Testis (tissue), 2 donors: ENCODE results near the gene SLC7A7.

Source experiments
- CTCF ChIP-seq, 3 experiments: fragments of 450-650 bp in 2 of 3; fragments of 200-600 bp in 1 of 3; sonication (generic) in 1 of 3; IDR thresholded peaks; one replicate each; pipeline ENCODE4 v1.5.1; 2016 to 2019; ENCODE audit warnings: antibody characterized with exemption in 3 of 3, mild to moderate bottlenecking in 2 of 3, moderate library complexity in 1 of 3
- POLR2A ChIP-seq: fragments of 450-650 bp; IDR thresholded peaks from one replicate; pipeline ENCODE4 v1.6.1; 2017; ENCODE audit warnings: antibody characterized with exemption, mild to moderate bottlenecking, moderate library complexity

- no peak for TF ChIP-seq CTCF (IDR thresholded peaks at IDR 0.05)
- no peak for TF ChIP-seq POLR2A
Observed at GRCh38 chr14:22820731-22821130, 5.5 kb upstream of the SLC7A7 start.
